ENCODE measurements around the gene CRIP1.
A peak's percentile ranks its signal among the peaks of the same experiment; 100 is the strongest.

Gene CRIP1

GRCh38 chr14:105505101-105505500 lies 18.4 kb downstream of the CRIP1 start:
- no peak for DNase-seq (ENCODE audit: low read depth)

- no peak for DNase-seq (ENCODE audit: low read depth)
Measured at GRCh38 chr14:105507247-105507646, 20.6 kb downstream of the CRIP1 start.

GRCh38 chr14:105508069-105508468 lies 21.4 kb downstream of the CRIP1 start:
- DNase-seq (ENCODE audit: low read depth): no peak

GRCh38 chr14:105508601-105509000 lies 21.9 kb downstream of the CRIP1 start:
- no peak for DNase-seq (ENCODE audit: low read depth)

- no peak for DNase-seq (ENCODE audit: low read depth)
Measured at GRCh38 chr14:105517096-105517495, 30.4 kb downstream of the CRIP1 start.

- no peak for DNase-seq (ENCODE audit: low read depth)
Measured at GRCh38 chr14:105519946-105520698, 33.4 kb downstream of the CRIP1 start.

GRCh38 chr14:105525326-105525725 lies 38.6 kb downstream of the CRIP1 start:
- no peak for DNase-seq (ENCODE audit: low read depth)

GRCh38 chr14:105525861-105526775 lies 39.4 kb downstream of the CRIP1 start, which contains the start of gene TMEM121:
TSS of gene TMEM121 (plus strand) at chr14:105526583. CDS start at chr14:105528835, 2,252 bp downstream.
- DNase-seq (ENCODE audit: low read depth): no peak

GRCh38 chr14:105526776-105527380 lies 40.2 kb downstream of the CRIP1 start:
- DNase-seq (ENCODE audit: low read depth): no peak

GRCh38 chr14:105527381-105527825 lies 40.7 kb downstream of the CRIP1 start:
- DNase-seq (ENCODE audit: low read depth): no peak

GRCh38 chr14:105527826-105528585 lies 41.3 kb downstream of the CRIP1 start:
- peak; percentile 44 for DNase-seq (ENCODE audit: low read depth)

- DNase-seq (ENCODE audit: low read depth): no peak
Measured at GRCh38 chr14:105528586-105529318, 42.1 kb downstream of the CRIP1 start.

- DNase-seq (ENCODE audit: low read depth): no peak
Measured at GRCh38 chr14:105529319-105529568, 42.6 kb downstream of the CRIP1 start.

- DNase-seq (ENCODE audit: low read depth): no peak
Measured at GRCh38 chr14:105529569-105530284, 43.0 kb downstream of the CRIP1 start.

GRCh38 chr14:105530285-105531087 lies 43.8 kb downstream of the CRIP1 start:
- no peak for DNase-seq (ENCODE audit: low read depth)

GRCh38 chr14:105531088-105531893 lies 44.6 kb downstream of the CRIP1 start:
- DNase-seq (ENCODE audit: low read depth): no peak

- DNase-seq (ENCODE audit: low read depth): no peak
Measured at GRCh38 chr14:105531894-105532623, 45.4 kb downstream of the CRIP1 start.

GRCh38 chr14:105532735-105533141 lies 46.1 kb downstream of the CRIP1 start:
- no peak for DNase-seq (ENCODE audit: low read depth)

Measured in stromal cell of bone marrow (primary cell).